ENCODE data around the gene ORMDL3.

- TF ChIP-seq ZNF184 (tag by site-specific recombination; IDR thresholded peaks at IDR 0.05) (no peak), ATF2 (tag by site-specific recombination; IDR thresholded peaks at IDR 0.05; ENCODE audit: low read depth) (peak; percentile 47; the same call in 1 of the 2 replicates), ZNF610 (tag by site-specific recombination; IDR thresholded peaks at IDR 0.05; ENCODE audit: borderline replicate concordance) (no peak), GFI1B (tag by site-specific recombination; IDR thresholded peaks at IDR 0.05) (no peak), GLI4 (tag by site-specific recombination; IDR thresholded peaks at IDR 0.05) (no peak), BCL11A (tag by site-specific recombination; IDR thresholded peaks at IDR 0.05; ENCODE audit: low read depth) (no peak), PRDM1 (tag by site-specific recombination; IDR thresholded peaks at IDR 0.05) (peak; percentile 26; the same call in 1 of the 2 replicates), ZNF777 (tag by site-specific recombination; IDR thresholded peaks at IDR 0.05; ENCODE audit: borderline replicate concordance) (no peak)
- TF ChIP-seq, protein P1, sequence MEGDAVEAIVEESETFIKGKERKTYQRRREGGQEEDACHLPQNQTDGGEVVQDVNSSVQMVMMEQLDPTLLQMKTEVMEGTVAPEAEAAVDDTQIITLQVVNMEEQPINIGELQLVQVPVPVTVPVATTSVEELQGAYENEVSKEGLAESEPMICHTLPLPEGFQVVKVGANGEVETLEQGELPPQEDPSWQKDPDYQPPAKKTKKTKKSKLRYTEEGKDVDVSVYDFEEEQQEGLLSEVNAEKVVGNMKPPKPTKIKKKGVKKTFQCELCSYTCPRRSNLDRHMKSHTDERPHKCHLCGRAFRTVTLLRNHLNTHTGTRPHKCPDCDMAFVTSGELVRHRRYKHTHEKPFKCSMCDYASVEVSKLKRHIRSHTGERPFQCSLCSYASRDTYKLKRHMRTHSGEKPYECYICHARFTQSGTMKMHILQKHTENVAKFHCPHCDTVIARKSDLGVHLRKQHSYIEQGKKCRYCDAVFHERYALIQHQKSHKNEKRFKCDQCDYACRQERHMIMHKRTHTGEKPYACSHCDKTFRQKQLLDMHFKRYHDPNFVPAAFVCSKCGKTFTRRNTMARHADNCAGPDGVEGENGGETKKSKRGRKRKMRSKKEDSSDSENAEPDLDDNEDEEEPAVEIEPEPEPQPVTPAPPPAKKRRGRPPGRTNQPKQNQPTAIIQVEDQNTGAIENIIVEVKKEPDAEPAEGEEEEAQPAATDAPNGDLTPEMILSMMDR (tag by site-specific recombination; IDR thresholded peaks at IDR 0.05) = no peak
- TF ChIP-seq, protein P2, sequence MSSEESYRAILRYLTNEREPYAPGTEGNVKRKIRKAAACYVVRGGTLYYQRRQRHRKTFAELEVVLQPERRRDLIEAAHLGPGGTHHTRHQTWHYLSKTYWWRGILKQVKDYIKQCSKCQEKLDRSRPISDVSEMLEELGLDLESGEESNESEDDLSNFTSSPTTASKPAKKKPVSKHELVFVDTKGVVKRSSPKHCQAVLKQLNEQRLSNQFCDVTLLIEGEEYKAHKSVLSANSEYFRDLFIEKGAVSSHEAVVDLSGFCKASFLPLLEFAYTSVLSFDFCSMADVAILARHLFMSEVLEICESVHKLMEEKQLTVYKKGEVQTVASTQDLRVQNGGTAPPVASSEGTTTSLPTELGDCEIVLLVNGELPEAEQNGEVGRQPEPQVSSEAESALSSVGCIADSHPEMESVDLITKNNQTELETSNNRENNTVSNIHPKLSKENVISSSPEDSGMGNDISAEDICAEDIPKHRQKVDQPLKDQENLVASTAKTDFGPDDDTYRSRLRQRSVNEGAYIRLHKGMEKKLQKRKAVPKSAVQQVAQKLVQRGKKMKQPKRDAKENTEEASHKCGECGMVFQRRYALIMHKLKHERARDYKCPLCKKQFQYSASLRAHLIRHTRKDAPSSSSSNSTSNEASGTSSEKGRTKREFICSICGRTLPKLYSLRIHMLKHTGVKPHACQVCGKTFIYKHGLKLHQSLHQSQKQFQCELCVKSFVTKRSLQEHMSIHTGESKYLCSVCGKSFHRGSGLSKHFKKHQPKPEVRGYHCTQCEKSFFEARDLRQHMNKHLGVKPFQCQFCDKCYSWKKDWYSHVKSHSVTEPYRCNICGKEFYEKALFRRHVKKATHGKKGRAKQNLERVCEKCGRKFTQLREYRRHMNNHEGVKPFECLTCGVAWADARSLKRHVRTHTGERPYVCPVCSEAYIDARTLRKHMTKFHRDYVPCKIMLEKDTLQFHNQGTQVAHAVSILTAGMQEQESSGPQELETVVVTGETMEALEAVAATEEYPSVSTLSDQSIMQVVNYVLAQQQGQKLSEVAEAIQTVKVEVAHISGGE (tag by site-specific recombination; conservative IDR thresholded peaks at IDR 0.05; ENCODE audit: low read depth) = no peak
- TF ChIP-seq, protein P3, sequence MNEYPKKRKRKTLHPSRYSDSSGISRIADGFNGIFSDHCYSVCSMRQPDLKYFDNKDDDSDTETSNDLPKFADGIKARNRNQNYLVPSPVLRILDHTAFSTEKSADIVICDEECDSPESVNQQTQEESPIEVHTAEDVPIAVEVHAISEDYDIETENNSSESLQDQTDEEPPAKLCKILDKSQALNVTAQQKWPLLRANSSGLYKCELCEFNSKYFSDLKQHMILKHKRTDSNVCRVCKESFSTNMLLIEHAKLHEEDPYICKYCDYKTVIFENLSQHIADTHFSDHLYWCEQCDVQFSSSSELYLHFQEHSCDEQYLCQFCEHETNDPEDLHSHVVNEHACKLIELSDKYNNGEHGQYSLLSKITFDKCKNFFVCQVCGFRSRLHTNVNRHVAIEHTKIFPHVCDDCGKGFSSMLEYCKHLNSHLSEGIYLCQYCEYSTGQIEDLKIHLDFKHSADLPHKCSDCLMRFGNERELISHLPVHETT (tag by site-specific recombination; IDR thresholded peaks at IDR 0.05) = peak; percentile 68; the same call in 1 of the 2 replicates
- TF ChIP-seq, protein P4, sequence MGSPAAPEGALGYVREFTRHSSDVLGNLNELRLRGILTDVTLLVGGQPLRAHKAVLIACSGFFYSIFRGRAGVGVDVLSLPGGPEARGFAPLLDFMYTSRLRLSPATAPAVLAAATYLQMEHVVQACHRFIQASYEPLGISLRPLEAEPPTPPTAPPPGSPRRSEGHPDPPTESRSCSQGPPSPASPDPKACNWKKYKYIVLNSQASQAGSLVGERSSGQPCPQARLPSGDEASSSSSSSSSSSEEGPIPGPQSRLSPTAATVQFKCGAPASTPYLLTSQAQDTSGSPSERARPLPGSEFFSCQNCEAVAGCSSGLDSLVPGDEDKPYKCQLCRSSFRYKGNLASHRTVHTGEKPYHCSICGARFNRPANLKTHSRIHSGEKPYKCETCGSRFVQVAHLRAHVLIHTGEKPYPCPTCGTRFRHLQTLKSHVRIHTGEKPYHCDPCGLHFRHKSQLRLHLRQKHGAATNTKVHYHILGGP (tag by site-specific recombination; IDR thresholded peaks at IDR 0.05) = peak; percentile 78
- TF ChIP-seq, protein P5, sequence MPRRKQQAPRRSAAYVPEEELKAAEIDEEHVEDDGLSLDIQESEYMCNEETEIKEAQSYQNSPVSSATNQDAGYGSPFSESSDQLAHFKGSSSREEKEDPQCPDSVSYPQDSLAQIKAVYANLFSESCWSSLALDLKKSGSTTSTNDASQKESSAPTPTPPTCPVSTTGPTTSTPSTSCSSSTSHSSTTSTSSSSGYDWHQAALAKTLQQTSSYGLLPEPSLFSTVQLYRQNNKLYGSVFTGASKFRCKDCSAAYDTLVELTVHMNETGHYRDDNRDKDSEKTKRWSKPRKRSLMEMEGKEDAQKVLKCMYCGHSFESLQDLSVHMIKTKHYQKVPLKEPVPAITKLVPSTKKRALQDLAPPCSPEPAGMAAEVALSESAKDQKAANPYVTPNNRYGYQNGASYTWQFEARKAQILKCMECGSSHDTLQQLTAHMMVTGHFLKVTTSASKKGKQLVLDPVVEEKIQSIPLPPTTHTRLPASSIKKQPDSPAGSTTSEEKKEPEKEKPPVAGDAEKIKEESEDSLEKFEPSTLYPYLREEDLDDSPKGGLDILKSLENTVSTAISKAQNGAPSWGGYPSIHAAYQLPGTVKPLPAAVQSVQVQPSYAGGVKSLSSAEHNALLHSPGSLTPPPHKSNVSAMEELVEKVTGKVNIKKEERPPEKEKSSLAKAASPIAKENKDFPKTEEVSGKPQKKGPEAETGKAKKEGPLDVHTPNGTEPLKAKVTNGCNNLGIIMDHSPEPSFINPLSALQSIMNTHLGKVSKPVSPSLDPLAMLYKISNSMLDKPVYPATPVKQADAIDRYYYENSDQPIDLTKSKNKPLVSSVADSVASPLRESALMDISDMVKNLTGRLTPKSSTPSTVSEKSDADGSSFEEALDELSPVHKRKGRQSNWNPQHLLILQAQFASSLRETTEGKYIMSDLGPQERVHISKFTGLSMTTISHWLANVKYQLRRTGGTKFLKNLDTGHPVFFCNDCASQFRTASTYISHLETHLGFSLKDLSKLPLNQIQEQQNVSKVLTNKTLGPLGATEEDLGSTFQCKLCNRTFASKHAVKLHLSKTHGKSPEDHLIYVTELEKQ (tag by site-specific recombination; IDR thresholded peaks at IDR 0.05; ENCODE audit: borderline replicate concordance) = peak; percentile 26; the same call in 1 of the 2 replicates
- TF ChIP-seq, protein P6, sequence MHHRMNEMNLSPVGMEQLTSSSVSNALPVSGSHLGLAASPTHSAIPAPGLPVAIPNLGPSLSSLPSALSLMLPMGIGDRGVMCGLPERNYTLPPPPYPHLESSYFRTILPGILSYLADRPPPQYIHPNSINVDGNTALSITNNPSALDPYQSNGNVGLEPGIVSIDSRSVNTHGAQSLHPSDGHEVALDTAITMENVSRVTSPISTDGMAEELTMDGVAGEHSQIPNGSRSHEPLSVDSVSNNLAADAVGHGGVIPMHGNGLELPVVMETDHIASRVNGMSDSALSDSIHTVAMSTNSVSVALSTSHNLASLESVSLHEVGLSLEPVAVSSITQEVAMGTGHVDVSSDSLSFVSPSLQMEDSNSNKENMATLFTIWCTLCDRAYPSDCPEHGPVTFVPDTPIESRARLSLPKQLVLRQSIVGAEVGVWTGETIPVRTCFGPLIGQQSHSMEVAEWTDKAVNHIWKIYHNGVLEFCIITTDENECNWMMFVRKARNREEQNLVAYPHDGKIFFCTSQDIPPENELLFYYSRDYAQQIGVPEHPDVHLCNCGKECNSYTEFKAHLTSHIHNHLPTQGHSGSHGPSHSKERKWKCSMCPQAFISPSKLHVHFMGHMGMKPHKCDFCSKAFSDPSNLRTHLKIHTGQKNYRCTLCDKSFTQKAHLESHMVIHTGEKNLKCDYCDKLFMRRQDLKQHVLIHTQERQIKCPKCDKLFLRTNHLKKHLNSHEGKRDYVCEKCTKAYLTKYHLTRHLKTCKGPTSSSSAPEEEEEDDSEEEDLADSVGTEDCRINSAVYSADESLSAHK (tag by site-specific recombination; IDR thresholded peaks at IDR 0.05) = no peak
Observed at GRCh38 chr17:39928858-39929645, 1.7 kb upstream of the ORMDL3 start.
